Esophagus muscularis mucosa (tissue), 3 donors: Measurements from ENCODE around the gene NOS1.

Source experiments
- POLR2AphosphoS5 ChIP-seq, 2 donors: sonication (generic); formaldehyde crosslinking; IDR thresholded peaks; one replicate each; pipeline ENCODE4 v1.6.1; 2017; ENCODE audit warnings: antibody characterized with exemption in 2 of 2
- TF ChIP-seq, protein P1 (sequence below), 3 experiments: fragments of 200-600 bp in 2 of 3; fragments of 450-650 bp in 1 of 3; sonication (generic) in 2 of 3; IDR thresholded peaks; one replicate each; pipeline ENCODE4 v1.5.1; 2017 to 2019; ENCODE audit warnings: antibody characterized with exemption in 3 of 3, mild to moderate bottlenecking in 2 of 3, moderate library complexity in 1 of 3

DNA sequence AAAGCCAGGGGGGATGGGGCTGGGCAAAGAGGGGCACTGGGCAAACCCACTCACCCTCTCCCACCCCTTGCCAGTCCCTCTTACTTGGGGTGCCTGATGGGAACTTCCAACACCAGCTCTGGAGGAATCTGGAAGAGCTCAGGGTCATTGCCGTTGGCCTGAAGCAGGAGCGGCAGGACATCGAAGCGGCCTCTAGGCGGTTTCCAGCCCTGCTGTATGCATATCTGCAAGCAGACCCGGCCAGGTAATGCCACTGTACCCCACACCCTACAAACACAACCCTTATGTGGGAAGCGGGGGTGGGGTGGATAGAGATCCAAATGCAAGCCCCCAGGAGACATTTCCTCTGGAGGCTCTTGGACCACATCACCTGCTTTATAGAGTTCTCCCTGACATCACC lies 83.6 kb downstream of the NOS1 start:
- TF ChIP-seq, protein P1, sequence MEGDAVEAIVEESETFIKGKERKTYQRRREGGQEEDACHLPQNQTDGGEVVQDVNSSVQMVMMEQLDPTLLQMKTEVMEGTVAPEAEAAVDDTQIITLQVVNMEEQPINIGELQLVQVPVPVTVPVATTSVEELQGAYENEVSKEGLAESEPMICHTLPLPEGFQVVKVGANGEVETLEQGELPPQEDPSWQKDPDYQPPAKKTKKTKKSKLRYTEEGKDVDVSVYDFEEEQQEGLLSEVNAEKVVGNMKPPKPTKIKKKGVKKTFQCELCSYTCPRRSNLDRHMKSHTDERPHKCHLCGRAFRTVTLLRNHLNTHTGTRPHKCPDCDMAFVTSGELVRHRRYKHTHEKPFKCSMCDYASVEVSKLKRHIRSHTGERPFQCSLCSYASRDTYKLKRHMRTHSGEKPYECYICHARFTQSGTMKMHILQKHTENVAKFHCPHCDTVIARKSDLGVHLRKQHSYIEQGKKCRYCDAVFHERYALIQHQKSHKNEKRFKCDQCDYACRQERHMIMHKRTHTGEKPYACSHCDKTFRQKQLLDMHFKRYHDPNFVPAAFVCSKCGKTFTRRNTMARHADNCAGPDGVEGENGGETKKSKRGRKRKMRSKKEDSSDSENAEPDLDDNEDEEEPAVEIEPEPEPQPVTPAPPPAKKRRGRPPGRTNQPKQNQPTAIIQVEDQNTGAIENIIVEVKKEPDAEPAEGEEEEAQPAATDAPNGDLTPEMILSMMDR (IDR thresholded peaks at IDR 0.05): no peak
- no peak for TF ChIP-seq POLR2AphosphoS5 (IDR thresholded peaks at IDR 0.05)
